ENCODE results near the gene AP1M2.

The AP1M2 gene

DNA sequence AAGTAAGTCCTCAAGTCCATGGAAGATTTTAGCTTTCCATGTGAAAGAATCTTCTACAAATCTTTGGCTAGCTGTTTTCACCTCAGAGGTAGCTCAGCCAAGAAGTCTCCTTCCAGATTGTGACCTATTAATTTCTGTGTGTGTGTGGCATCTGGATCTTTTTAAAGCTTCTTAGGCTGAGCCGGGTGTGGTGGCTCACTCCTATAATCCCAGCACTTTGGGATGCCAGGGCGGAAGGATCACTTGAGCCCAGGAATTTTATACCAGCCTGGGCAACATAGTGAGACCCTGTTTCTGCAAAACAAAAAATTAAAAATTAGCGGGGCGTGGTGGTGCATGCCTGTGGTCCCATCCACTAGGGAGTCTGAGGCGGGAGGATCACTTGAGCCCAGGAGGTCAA, 24.8 kb upstream of the AP1M2 start:
- ATAC-seq: no peak
- peaks cover 34% of the 10 kb centered on the region for H3K4me1 Mint-ChIP-seq
- H3K4me3 Mint-ChIP-seq: no peak overlapping the region
- no peak for DNase-seq
- H3K27ac Mint-ChIP-seq: peak overlapping the region; percentile 14 to 42
- no peaks in the 10 kb centered on the region for H3K27me3 Mint-ChIP-seq
- no peaks in the 10 kb centered on the region for H3K9me3 Mint-ChIP-seq

DNA sequence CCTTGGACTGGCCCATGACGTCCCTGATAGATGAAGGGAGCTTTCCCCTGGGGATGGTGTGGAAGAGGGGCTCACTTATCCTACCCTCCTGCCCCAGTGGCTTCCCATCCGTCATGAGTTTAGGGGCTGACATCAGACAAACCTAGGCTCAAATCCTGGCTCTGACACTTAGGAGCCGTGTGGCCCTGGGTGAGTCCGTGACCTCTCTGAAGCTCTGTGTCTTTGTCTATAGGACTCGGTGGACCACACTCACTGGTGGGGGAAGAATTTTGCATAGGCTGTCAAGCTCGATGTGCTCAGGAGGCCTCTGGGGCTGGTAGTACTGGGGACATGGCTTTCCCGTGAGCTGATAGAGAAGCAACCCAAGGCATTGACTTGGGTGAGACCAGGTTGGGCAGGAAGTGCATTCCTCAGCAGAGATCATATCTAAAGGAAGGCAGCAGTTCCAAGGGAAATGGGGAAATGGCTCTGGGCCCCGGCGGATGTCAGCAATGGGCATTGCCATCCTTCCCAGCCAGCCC, 17.4 kb upstream of the AP1M2 start:
- DNase-seq (peak; percentile 26 to 28), ATAC-seq (no peak)
- H3K27me3 Mint-ChIP-seq: no peaks in the 10 kb centered on the region
- peaks cover 26% of the 10 kb centered on the region for H3K4me1 Mint-ChIP-seq
- H3K4me3 Mint-ChIP-seq: peak overlapping the region; percentile 89 to 91
- no peaks in the 10 kb centered on the region for H3K9me3 Mint-ChIP-seq
- peak overlapping the region; percentile 98 to 99 for H3K27ac Mint-ChIP-seq

DNA sequence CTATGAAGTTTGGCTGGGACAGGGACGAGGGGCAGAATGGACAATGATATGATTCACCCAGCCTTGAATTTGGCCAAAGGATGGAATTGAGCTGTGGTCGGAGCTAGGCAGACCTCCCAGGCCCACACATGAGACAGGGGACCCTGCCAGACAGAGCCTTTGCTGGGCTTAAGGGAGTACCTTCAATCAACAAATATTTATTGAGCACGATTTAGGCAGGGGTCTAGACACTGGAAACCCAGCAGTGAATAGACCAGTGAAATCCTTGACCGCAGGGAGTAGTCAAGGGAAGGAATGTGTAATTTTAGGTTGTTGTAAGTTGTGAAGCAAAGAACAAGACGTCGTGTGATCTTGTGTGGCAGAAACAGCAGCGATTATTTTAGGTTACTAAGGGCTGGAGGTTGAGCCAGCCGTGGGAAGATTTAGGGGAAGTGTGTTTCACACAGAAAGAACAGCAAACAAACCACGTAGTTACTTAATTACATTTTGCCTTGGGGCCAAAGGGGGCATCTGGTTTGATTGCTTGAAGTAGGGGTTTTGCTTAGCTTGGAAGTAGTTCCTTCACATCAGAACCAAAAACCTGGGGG, 16.9 kb upstream of the AP1M2 start:
- ATAC-seq (peak; percentile 22), DNase-seq (peak in 1 of 2 donors; percentile 38)
- H3K27ac Mint-ChIP-seq: peak overlapping the region; percentile 98 to 99
- peak overlapping the region; percentile 89 to 91 for H3K4me3 Mint-ChIP-seq
- H3K27me3 Mint-ChIP-seq: no peaks in the 10 kb centered on the region
- no peaks in the 10 kb centered on the region for H3K9me3 Mint-ChIP-seq
- peaks cover 26% of the 10 kb centered on the region for H3K4me1 Mint-ChIP-seq

DNA sequence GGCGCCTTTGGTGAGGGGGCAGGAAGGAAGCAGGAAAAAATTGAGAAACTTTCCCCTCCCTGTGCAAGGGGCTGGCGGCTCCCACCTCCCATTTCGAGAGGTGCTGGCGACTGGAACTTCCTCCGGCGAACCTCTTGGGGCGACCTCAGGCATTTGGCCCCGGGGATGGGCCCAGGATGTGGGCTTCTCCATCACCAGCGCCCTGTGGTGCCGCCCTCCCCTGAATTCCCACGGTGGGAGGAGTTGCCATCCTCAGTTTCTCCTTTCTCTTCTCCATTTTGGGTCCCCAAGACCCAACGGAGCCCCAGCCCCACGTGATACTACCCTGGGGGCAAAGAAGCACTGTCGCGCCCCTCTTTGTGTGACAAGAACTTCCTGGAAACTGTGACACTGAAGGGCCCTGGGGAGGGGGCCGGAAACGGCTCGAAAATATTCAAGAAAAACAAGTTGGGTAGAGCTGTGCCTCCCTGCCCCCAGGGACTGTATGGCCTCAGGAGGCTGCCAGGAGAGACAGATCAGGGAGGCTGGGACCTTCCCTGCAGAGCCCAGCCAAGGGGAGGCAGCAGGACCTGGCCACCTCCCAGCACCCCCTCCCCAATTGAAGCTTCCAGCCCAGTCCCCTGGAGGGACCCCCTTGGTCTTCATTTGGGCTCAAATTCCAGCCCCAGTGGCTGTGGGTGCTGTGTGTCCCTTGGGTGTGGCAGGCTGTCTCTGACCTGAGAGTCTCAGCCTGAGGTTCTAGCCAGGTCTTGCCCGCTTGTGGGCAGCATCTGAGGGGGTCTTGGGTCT, 16.2 kb upstream of the AP1M2 start:
- Mint-ChIP-seq H3K4me3 (peak overlapping the region; percentile 89 to 91), H3K27me3 (no peaks in the 10 kb centered on the region), H3K27ac (peak overlapping the region; percentile 98 to 99), H3K9me3 (no peaks in the 10 kb centered on the region), H3K4me1 (peaks cover 26% of the 10 kb centered on the region)
- peak; percentile 83 to 89 for DNase-seq
- peak; percentile 84 for ATAC-seq

DNA sequence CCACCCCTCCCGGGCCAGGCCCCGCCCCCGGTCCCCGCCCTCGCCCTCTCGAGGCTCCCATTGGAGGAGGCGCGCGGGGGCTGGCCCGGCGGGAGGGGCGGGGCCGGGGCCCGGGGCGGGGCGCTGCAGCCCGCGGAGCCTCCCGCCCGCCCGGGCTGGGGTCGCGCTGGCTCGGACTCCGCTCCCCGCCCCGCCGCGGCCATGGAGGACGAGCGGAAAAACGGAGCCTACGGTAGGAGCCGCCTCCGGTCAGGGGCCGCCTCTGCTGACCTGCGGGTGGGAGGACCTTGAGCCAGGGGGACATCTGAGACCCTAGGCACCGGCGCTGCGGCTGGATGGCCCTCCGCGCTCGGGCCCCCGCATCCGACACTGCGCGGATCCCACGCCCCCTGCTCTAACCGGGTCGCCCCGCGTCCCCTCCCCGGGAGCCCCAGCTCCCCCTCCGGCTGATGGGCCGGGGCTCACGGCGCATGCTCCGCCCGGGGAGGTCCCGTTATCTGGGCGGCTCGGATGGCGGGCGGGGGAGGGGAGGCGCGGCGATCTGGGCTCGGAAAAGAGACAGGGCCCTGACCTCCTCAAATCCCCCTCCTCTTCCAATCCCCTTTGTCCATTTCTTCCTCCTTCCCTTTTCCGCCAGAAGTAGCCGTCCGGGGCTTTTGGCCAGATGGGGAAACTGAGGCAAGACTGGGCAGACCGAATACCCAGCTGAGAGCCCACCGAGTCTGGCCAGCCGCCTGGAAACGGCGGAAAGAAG, 15.4 kb upstream of the AP1M2 start:
- ATAC-seq: peak; percentile 80
- Mint-ChIP-seq H3K27ac (peak overlapping the region; percentile 98 to 99), H3K4me1 (peaks cover 21% of the 10 kb centered on the region), H3K27me3 (no peaks in the 10 kb centered on the region), H3K9me3 (no peaks in the 10 kb centered on the region), H3K4me3 (peak overlapping the region; percentile 89 to 91)
- DNase-seq: peak; percentile 84 to 85

DNA sequence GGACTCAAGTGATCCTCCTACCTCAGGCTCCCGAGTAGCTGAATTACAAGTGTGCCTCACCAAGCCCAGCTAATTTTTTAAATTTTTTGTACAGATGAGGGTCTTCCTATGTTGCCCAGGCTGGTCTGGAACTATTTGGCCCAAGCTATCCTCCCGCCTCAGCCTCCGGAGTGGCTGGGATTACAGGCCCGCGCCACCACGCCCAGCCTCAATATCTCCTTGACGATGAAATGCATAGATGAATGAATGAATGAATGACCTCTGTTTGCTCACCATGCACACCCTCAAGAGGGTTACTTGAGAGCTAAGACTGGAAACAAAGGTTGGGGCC, 14.9 kb upstream of the AP1M2 start:
- Mint-ChIP-seq H3K9me3 (no peaks in the 10 kb centered on the region), H3K4me1 (peaks cover 23% of the 10 kb centered on the region), H3K27me3 (no peaks in the 10 kb centered on the region), H3K27ac (peak overlapping the region in 1 of 2 donors; percentile 82), H3K4me3 (peak overlapping the region; percentile 58 to 68)
- DNase-seq (no peak), ATAC-seq (no peak)

DNA sequence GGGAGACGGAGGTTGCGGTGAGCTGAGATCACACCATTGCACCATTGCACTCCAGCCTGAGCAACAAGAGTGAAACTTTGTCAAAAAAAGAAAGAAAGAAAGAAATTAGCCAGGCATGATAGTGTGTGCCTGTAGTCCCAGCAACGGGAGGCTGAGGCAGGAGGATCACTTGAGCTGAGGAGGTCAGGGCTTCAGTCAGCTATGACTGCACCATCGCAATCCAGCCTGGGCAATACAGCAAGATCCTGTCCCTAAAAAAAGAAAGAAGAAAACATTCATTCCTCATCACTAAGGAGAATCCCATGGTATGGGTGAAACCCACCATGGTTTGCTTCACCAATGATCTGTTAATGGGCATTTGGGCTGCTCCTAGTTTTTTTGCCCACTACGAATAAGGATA, 13.0 kb upstream of the AP1M2 start:
- ATAC-seq (no peak), DNase-seq (no peak)
- H3K27me3 Mint-ChIP-seq: no peaks in the 10 kb centered on the region
- no peak overlapping the region for H3K4me3 Mint-ChIP-seq
- H3K4me1 Mint-ChIP-seq: peaks cover 41% of the 10 kb centered on the region
- H3K9me3 Mint-ChIP-seq: no peaks in the 10 kb centered on the region
- peak overlapping the region in 1 of 2 donors; percentile 76 for H3K27ac Mint-ChIP-seq

DNA sequence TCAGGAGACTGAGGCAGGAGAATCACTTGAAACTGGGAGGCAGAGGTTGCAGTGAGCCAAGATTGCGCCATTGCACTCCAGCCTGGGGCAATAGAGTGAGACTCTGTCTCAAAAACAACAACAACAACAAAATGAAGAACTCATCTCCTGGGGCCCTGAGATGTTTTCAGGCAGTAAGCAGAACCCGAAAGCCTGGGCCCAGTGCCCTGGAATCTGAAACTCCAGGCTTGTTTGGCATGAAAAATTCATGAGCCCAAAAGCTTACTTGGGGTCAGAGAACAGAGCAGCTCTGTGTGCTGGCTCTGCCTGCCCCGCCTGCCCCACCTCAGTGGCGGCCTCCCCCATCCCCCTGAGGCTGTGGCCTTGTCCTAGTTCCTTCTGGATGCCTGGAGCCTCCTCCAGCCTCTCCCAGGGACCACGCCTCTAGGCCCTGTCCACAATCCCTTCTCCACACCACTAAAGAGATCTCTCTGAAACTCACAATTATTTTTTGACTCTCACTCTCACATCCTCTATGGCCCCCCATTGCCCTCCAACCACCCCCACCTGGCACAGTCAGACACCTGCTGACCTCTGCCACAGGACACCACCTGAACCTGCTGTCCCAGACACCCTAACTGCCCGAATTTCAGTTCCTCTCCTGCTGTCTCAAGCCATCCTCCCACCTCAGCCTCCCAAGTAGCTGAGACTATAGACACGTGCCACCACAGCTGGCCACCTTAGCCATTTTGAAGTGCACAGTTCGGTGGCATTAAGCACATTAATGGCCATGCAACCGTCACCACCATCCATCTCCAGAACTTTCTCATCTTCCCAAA, 6.9 kb upstream of the AP1M2 start:
- ATAC-seq (no peak), DNase-seq (no peak)
- Mint-ChIP-seq H3K27me3 (no peaks in the 10 kb centered on the region), H3K9me3 (no peaks in the 10 kb centered on the region), H3K27ac (no peak overlapping the region), H3K4me1 (peaks cover 28% of the 10 kb centered on the region), H3K4me3 (no peak overlapping the region)

DNA sequence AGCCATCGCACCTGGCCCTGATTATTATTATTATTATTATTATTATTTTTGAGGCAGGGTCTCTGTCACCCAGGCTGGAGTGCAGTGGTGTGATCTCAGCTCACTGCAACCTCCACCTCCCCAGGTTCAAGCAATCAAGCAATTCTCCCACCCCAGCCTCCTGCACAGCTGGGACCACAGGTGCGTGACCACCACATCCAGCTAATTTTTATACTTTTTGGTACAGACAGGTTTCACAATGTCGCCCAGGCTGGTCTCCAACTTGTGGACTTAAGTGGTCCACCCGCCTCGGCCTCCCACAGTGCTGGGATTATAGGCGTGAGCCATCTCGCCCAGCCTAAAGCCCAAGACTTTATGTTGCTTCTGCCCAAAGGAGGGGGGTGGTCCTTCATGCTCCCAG, 6.0 kb upstream of the AP1M2 start:
- no peak overlapping the region for H3K4me3 Mint-ChIP-seq
- peaks cover 28% of the 10 kb centered on the region for H3K4me1 Mint-ChIP-seq
- ATAC-seq: no peak
- no peak for DNase-seq
- H3K27me3 Mint-ChIP-seq: peaks cover under 1% of the 10 kb centered on the region
- H3K27ac Mint-ChIP-seq: no peak overlapping the region
- no peaks in the 10 kb centered on the region for H3K9me3 Mint-ChIP-seq

DNA sequence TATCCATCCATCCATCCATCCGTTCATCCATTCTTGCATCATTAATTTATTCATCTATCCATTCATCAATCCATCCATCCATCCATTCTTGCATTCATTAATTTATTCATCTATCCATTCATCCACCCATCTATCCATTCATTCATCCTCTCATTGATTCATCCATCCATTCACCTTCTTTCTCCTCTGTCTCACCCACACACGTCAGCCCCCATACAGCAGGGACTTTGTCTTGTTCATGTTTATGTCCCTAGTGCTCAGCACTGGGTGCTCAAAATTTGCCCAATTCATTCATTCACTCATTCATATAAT, 683 bp upstream of the AP1M2 start:
- Mint-ChIP-seq H3K4me1 (peaks cover 11% of the 10 kb centered on the region), H3K27me3 (peaks cover 18% of the 10 kb centered on the region), H3K9me3 (peaks cover 7 to 9% of the 10 kb centered on the region in 2 donors), H3K27ac (no peak overlapping the region), H3K4me3 (no peak overlapping the region)
- ATAC-seq (no peak), DNase-seq (no peak)

DNA sequence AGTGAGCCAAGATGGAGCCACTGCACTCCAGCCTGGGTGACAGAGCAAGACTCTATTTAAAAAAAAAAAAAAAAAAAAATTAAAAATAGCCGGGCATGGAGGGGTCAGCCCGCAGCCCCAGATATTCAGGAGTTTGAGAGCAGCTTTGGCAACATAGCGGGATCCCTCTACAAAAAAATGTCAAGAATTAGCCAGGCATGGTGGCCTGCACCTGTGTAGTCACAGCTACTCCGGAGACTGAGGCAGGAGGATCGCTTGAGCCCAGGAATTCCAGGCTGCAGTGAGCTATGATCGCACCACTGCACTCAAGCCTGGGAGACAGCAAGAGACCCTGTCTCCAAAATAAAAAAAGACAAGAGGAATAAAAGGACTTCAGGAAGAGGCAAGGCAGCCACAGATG, 716 bp downstream of the AP1M2 start:
- Mint-ChIP-seq H3K4me1 (peaks cover 15% of the 10 kb centered on the region), H3K27me3 (peaks cover 18% of the 10 kb centered on the region), H3K4me3 (no peak overlapping the region), H3K27ac (no peak overlapping the region), H3K9me3 (peaks cover 7 to 9% of the 10 kb centered on the region in 2 donors)
- DNase-seq (no peak), ATAC-seq (no peak)

DNA sequence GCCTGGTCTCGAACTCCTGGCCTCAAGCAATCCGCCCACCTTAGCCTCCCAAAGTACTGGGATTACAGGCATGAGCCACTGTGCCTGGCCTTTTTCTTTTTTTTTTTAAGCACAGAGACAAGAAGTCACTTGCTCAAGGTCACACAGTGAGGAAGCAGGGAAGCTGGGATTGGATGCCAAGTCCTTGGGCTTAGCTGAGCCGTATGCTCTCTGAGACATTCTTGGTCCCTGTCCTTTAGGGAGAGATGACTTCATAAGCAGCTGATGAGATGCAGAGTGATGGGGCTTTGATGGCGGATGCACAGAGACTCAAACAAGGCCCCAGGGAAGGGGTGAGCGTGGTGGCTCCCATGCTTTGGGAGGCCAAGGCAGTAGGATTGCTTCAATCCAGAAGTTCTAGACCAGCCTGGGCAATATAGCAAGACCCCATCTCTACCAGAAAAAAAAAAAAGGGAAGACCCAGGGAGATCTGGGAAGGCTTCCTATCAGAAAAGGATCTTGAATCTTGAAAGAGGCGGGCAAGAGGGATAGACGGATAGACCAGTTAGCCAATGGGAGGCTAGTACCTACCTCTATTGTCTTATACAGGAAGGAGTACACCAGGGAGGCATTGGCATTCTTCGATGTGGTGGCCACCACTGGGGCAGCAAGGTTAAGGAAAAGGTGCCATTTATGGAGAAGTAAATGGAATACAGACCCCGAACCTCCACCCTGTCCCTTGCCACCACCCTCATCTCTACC, 3.9 kb downstream of the AP1M2 start:
- H3K4me3 Mint-ChIP-seq: no peak overlapping the region
- H3K4me1 Mint-ChIP-seq: peaks cover 22% of the 10 kb centered on the region
- DNase-seq: no peak
- peaks cover 18% of the 10 kb centered on the region for H3K27me3 Mint-ChIP-seq
- H3K9me3 Mint-ChIP-seq: peaks cover 7 to 9% of the 10 kb centered on the region in 2 donors
- ATAC-seq: no peak
- no peak overlapping the region for H3K27ac Mint-ChIP-seq

DNA sequence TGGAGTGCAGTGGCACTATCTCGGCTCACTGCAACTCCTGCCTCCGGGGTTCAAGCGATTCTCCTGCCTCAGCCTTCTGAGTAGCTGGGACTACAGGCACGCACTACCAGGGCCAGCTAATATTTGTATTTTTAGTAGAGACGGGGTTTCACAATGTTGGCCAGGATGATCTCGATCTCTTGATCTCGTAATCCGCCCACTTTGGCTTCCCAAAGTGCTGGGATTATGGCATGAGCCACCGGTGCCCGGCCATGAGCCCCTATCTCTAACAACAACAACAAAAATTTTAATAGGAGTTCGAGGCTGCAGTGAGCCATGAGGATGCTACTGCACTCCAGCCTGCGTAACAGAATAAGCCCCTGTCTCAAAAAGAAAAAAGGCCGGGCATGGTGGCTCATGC, 5.0 kb downstream of the AP1M2 start:
- Mint-ChIP-seq H3K27me3 (peaks cover 7% of the 10 kb centered on the region), H3K4me1 (peaks cover 15% of the 10 kb centered on the region), H3K4me3 (no peak overlapping the region), H3K27ac (no peak overlapping the region), H3K9me3 (no peaks in the 10 kb centered on the region)
- DNase-seq (no peak), ATAC-seq (no peak)

DNA sequence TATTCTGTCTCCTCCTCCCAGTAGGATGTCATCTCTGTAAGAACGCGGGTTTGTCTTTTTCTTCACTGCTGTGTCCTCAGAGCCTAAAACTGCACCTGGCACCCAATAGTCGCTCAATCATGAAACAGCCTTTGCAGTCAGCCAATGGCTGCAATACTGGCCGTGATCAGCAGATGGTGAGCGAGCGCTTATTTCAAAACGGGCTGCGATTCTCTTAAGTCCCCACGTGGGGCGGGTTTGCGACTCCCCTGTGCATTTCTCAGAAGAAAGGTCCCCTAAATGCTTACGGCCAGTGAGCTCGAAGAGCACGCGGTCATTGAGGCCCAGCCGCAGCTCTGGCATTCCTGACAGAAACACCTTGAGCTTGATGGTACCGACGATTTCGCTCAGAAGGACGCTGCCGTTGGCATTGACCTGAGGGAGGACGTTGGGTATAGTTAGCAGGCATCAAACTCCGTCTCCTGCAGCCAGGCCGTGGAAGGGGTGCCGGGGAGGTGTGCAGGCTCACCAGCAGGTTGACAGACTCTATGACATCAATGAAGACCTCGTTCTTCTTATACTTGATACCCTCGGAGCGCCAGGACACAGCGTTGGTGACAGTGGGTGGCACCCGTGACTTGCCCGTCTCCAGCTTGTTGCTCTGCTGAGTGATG, 6.0 kb downstream of the AP1M2 start:
- Mint-ChIP-seq H3K27me3 (no peaks in the 10 kb centered on the region), H3K27ac (peak overlapping the region in 1 of 2 donors; percentile 42), H3K9me3 (no peaks in the 10 kb centered on the region), H3K4me1 (peaks cover 10% of the 10 kb centered on the region), H3K4me3 (peak overlapping the region in 1 of 2 donors; percentile 21)
- DNase-seq: peak; percentile 83 to 87
- ATAC-seq: peak; percentile 94

All from stimulated activated naive CD8-positive, alpha-beta T cell treated with anti-CD3 and anti-CD28 coated beads, Interleukin-15, amount 100 ng/mL, for 72 hours (primary cell).